GM19043 (cell line): ENCODE results near the gene SLC45A2.
"Not testable (repeated sequence)": the region's sequence is repeated elsewhere in the genome, so short reads cannot be mapped to it uniquely, and the experiment has no call there.

Source experiments
- ATAC-seq: cut with Tn5 transposase; IDR thresholded peaks from one replicate; pipeline ENCODE4 v1.9.1; 2021; ENCODE audit warnings: low read depth; ENCODE audit not compliant: unreplicated experiment

SLC45A2 gene

GRCh38 chr5:33931136-33931535 lies 53.4 kb downstream of the SLC45A2 start:
- no peak for ATAC-seq

GRCh38 chr5:33929925-33930690 lies 54.4 kb downstream of the SLC45A2 start:
- no peak for ATAC-seq

GRCh38 chr5:33928283-33928682 lies 56.2 kb downstream of the SLC45A2 start:
- ATAC-seq, result no peak

GRCh38 chr5:33927685-33928084 lies 56.8 kb downstream of the SLC45A2 start:
- no peak for ATAC-seq

GRCh38 chr5:33925278-33925677 lies 59.2 kb downstream of the SLC45A2 start:
- no peak for ATAC-seq

GRCh38 chr5:33921002-33921401 lies 63.5 kb downstream of the SLC45A2 start:
- no peak for ATAC-seq

- ATAC-seq, result not testable (repeated sequence)
Observed at GRCh38 chr5:33914844-33915243, 69.6 kb downstream of the SLC45A2 start.

- ATAC-seq, result not testable (repeated sequence)
Observed at GRCh38 chr5:33906248-33906647, 78.2 kb downstream of the SLC45A2 start.

GRCh38 chr5:33905381-33905780 lies 79.1 kb downstream of the SLC45A2 start:
- ATAC-seq, result no peak

- no peak for ATAC-seq
Observed at GRCh38 chr5:33903118-33903517, 81.4 kb downstream of the SLC45A2 start.

- no peak for ATAC-seq
Observed at GRCh38 chr5:33901156-33901555, 83.3 kb downstream of the SLC45A2 start.
